NCI-H1092 treated with DMSO at 0.1 percent for 48 hours (cell line): ENCODE data around the gene CAPN10.

Experiments
- DNase-seq: peaks from one replicate; lab custom pipeline; 2025; lab: John Stamatoyannopoulos, UW

The CAPN10 gene

DNA sequence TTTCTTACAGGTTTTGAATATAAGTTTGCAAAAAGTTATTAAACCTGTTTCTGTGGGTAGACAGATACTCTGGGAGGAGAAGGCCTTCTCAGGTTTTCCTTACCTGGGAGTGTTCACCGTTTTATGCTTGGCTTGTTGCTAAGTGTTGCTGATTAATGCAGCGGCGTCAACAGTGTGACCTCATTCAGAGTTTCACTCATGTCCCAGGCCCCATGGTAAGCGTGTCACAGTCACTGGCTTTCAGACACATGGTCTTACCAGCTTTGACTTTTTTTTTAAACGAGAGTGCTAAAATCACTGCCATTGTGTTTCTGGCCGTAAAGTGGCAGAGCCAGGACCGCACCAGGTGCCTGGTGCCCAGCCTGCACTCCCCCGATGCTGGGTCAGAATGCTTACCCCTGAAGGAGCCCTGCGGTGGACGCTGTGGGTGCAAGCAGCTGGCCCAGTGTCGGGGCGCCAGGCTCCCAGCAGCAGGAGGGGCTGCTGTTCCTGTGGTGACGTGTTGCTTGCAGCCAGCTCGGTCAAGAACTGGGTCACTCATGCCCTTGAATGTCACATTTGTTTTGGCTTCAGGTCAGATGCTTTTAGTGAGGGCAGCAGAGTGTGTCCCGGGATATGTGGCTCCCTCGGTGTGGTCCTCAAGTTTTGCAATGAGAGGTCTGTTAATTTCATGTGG, 3.5 kb downstream of the CAPN10 start:
- no peak for DNase-seq

DNA sequence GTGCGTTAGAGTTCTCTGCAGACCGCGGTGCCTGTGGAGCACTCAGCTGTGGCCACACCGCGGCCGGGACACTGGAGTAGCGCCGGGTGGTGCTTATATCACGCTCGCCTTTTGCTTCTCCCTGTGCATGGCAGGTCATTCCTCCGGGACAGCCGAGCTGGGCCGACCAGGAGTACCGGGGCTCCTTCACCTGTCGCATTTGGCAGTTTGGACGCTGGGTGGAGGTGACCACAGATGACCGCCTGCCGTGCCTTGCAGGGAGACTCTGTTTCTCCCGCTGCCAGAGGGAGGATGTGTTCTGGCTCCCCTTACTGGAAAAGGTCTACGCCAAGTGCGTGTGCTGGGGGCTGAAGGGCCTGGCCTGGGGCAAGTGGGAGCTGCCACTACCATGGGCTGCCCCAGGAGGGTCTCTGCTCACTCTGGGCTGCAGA, 4.2 kb downstream of the CAPN10 start:
- DNase-seq, result no peak

DNA sequence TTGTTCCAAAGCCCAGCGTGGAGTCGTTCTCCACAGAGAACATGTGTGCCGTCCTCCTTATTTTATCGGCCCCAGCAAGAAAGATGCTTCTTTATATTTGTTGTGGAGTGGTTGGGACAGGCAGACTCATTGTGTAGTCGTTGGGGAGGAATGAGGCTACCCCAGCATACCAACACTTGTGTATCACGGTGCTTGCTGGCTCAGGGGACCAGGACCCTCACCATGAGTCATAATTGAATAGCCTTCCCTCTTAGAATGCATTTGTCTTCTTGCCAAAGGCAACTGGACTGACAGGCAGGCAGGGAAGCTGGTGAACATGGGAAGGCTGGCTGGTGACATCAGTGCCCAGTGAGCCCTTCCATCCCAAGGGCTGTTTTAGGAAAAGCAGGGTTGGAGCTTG, 4.7 kb downstream of the CAPN10 start:
- no peak for DNase-seq

DNA sequence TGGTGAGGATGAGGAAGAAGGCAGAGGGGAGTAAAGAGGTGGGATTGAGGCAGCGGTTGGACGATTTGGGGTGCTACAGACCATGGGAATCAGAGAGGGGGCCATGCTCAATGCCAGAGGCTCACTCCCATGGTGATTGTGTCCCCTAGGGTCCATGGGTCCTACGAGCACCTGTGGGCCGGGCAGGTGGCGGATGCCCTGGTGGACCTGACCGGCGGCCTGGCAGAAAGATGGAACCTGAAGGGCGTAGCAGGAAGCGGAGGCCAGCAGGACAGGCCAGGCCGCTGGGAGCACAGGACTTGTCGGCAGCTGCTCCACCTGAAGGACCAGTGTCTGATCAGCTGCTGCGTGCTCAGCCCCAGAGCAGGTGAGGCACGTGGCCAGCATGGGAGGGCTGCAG, 5.2 kb downstream of the CAPN10 start:
- DNase-seq, result no peak

DNA sequence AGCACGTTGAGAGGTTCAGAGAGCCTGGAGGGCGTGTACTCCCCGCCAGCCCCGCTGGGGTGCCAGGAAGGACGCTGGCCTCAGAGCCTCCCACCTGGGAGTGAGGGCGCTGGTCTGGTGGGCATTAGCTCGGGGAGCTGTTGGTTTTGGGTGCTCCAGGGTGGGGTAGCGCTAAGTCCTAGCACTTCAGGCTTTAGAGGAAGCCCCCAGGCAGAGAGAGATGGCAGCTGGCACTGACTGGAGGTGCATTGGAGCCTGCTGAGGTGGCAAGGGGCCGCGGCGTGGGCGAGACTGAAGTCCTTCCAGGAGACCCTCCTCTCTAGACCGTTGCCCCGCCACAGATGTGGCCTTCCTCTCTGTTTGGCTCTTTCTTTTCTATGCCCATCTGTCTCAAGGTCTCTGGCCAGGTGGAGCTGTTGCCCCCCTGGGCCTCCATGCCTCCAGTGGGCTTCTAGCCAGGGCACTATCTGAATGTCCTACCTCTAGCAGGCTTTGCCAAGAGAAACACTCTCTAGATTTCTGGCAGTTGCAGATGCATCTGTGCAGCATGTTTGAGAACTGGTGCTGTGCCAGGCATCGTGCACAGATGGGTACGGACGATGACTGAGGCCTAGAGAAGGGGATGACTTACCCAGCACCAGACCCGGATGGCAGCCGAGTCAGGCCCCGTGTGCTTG, 6.6 kb downstream of the CAPN10 start:
- peak; percentile 30 for DNase-seq

DNA sequence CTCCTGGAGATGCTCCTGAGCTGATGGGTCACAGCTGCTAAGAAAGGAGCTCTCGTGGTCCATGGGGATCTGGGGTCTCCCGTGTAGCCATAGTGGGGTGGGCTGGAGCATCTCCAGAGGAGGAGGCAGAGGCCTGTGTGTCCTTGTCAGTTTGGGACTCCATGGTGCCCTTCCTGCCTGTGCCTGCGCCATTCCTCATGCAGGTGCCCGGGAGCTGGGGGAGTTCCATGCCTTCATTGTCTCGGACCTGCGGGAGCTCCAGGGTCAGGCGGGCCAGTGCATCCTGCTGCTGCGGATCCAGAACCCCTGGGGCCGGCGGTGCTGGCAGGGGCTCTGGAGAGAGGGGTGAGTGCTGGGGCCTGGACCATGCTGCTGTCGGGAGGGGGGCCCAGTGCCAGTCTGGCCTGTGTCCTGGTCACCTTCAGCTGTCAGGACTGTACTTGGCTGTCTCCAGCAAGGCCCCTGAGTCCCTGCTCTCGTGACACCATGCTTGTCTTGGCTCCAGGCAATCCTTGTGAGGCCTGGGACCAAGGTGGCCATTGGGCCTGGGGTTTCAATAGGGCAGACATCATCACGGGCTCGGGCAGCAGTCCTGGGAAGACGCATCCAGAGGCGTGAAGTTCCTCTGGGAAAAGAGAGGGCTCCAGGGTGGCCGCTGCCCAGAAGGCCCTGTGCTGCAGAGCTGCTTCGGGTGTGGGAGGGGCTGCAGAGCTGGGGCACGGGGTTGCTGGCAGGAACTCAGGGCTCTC, 7.3 kb downstream of the CAPN10 start:
- DNase-seq, result no peak

DNA sequence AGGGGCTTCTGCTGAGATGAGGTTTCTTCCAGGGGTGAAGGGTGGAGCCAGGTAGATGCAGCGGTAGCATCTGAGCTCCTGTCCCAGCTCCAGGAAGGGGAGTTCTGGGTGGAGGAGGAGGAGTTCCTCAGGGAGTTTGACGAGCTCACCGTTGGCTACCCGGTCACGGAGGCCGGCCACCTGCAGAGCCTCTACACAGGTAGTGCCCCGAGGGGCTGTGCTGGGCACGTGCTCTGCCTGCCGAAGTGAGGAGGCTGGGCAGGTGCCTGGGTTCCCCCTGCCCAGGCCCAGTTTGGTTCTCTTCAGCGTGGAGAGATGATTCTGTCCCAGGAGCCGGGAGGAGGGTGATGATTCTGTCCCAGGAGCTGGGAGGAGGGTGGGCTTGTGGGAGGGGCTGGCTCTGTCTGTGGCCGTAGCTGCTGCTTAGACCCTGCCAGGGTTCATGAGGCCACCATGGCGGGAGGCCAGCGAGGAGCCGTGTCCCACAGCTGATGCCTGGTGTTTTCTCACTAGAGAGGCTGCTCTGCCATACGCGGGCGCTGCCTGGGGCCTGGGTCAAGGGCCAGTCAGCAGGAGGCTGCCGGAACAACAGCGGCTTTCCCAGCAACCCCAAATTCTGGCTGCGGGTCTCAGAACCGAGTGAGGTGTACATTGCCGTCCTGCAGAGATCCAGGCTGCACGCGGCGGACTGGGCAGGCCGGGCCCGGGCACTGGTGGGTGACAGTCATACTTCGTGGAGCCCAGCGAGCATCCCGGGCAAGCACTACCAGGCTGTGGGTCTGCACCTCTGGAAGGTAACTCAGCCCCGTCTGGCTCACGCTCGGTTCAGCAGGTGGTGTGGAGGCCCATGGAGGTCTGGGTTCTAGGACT, 8.2 kb downstream of the CAPN10 start:
- no peak for DNase-seq

DNA sequence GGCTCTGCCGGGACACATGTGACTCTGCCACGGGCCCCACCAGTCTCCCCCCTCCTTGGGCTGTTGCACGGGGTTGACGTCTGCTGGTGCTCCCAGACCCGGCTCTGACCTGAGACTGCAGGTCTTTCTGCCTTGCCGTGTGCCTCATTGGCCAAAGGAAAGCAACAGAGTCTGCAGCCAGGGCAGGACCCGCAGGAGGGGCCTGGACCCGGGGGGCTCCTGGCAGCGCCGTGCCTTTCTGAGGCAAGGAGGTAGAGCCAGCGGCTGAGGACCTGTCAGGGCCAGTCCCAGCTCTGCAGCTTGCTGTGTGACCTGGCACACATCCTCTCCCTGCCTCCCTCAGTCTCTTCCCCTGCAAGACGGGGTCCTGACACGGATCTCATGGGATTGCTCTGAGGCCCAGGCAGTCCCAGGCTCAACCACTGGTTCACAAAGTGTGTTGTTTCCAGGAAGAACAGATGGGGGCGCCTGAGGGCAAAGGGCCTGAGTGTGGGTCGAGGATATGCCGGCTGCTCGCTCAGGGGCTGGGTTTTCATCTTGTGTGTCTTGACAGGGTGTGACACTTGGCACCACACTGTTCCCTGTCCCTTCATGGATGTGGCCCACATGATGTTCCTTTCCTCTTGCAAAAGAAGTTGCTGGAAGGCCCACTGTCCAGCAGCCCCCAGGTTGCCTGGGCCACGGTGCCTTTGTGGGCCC, 9.0 kb downstream of the CAPN10 start:
- DNase-seq, result no peak

DNA sequence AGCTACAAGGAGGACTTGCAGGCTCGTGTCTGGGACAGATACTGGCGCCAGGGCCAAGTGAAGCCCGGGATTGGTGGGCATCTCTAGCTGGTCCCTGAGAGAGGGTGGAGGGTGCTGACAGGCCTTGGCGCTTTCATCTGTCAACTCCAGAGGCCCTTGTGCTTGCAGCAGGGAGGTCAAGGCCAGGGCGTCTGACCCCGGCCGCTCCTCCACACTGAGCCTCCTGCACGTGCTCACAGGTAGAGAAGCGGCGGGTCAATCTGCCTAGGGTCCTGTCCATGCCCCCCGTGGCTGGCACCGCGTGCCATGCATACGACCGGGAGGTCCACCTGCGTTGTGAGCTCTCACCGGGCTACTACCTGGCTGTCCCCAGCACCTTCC, 9.5 kb downstream of the CAPN10 start:
- no peak for DNase-seq

DNA sequence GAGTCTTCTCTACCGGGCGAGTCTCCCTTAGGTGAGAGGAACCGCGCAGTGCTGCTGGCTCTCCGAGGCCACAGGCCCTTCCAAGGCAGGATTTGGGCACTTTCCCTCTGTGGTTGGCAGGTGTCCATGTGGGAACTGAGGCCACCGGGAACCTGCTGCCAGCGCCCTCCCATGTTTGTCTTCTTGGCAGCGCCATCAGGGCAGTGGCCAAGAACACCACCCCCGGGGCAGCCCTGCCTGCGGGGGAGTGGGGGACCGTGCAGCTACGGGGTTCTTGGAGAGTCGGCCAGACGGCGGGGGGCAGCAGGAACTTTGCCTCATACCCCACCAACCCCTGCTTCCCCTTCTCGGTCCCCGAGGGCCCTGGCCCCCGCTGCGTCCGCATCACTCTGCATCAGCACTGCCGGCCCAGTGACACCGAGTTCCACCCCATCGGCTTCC, 10.0 kb downstream of the CAPN10 start:
- peak; percentile 38 for DNase-seq

DNA sequence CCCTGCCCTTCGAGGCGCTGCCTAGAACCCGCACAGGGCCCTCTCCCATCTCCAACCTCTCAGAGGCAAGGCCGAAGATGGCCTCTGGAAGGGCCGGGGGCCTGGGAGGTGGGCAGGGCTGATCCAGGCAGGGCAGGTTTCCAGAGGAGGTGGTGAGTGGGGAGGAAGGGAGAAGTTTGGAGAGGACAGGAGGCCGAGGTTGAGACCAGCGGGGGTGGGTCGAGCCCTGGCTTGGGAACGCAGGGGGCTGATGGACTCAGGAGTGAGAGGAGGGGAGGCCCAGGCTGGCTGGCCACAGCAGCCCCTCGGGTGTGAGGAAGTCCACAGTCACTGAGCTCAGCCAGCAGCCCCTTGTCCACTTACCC, 10.5 kb downstream of the CAPN10 start:
- no peak for DNase-seq

DNA sequence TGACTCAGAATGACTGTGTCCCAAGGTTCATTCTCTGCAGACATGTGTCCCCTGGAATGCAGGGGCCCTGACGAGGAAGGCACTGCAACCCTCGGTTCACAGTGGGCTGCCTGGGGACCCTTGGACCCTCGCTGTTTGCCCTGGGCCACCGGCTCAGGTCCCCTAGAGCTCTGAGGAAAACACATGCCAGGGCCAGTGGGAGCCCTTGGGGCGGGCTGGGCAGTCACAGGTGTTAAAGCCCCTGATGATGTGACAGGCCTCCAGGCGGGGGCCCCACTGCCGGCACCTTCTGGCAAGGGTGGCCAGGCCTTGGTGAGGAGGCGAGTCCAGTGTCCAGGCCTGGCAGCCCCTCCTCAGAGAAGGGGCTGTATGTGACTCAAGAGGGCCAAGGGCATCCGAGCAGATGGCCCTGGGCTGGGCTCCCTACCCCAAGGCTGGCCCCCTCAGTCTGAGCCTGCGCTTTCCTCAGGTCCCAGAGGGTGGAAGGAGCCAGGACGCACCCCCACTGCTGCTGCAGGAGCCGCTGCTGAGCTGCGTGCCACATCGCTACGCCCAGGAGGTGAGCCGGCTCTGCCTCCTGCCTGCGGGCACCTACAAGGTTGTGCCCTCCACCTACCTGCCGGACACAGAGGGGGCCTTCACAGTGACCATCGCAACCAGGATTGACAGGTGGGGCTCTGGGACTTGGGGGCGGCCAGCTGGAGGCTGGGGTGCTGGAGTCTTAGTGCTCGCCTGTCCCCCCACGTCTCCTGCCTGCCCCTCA, 11.1 kb downstream of the CAPN10 start:
- no peak for DNase-seq

DNA sequence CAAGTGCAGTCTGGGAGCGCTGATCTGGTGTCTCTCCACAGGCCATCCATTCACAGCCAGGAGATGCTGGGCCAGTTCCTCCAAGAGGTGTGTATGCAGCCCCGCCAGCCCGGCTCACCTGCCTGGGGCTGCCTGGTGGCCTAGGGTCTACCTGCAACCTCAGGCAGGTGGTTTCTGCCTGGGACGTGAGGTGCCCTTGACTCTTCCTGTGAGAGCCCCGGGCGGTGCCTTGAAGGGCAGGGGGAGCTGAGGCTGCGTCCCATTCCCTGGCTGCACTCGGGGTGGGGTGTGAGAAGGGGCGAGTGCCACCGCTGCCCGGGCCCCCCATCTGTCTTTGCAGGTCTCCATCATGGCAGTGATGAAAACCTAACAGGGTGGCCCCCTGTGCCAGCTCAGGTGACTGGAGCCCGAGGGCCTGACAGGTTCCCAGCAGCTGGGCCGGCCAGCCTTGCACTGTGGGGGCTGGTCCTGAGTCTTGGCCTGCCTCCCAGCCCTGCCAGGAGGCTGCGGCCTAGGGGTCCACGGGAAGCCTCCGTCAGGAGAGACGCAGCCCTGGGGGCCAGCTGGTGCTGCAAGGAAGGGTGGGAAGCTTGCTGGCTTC, 11.9 kb downstream of the CAPN10 start:
- DNase-seq, result no peak

DNA sequence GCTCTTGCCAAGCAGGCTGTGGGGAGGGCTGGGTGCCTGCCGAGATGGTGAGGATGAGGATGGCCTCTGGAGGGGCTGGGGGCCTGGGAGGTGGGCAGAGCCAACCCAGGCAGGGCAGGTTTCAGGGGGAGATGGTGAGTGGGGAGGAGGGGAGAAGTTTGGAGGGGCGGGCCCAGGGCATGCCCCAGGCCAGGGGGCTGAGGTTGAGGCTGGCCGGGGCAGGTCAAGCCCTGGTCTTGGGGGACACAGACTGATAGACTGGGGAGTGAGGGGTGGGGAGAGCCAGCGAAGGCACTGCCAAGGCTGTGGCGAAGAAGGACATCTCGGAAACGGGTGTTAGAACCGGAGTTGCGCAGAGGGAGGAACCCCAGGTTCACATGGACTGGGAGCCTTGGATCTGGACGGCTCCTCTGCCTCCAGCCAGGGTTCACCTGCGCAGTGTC, 12.6 kb downstream of the CAPN10 start:
- DNase-seq, result no peak

DNA sequence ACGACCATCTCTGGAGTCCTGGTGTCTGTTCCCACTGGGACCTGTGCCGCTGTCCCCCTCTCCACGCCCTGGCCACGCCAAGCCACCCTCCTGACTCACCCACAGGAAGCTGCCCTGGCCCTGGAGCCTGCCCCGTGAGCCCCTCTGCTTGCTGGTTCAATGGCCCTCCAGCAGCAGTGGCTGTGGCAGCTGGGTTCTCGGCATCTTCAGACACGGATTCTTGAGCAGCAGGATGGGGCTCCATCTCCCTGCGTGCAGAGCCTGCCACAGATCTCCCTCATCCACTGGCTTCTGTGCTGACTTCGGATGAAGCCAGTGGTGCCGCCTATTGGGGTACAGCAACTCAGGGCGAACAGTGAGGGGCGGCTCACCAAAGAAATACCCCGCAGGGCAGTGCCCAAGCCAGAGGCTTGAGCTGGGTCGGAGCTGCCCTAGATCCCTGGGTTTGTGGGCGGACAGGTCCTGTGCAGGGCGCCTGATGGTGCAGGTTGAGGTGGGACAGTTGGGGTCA, 14.0 kb downstream of the CAPN10 start:
- no peak for DNase-seq

DNA sequence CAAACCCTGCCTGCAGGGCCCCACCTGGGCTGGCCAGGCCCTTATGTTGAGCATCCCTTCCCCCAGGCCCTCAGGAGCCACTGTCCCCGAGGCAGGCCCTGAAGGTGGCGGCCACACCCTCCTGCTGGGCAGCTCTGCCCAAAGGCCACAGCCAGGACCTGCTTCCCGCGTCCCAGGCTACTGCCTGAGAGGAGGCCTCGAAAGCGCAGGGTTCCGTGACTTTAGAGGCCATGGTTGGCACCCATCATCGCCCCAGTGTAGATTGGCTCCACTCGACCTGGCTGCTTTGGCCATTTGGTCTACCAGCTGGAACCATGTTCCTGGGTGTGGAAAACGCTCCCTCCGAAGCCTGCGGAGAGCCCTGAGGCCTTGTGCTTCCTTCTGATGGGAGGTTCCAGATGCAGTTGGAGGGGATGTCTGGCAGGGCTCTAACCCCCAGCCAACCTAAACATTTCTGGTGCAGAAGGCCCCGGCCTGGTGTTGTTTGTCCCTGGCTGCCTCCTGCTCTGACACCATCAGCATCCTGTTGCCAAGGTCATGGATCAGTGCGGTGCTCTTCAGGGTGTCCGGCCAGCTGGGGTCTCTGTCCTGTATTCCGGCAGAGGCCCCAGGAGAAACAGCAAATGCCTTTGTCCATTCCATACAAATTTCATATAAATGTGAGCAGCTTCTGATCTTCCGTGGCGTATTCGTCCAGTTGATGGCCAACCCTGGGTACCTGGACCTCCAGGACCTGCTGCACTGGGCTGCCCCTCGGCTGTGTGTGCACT, 14.7 kb downstream of the CAPN10 start:
- DNase-seq, result no peak

DNA sequence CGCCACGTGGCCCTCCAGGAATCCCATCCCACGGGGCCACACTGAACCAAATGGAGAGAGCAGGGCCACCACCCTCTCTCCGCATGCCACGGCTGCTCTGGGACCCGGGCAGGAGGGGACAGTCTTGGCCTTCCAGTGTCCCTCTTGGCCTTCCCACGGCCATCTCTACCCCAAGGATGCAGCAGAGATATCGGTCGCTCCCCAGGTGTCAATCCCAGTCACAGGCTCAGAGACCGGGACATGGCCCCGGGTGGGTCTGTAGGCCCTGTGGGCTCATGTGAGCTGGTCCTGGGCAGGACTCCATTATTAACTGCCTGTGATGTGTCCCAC, 15.3 kb downstream of the CAPN10 start:
- no peak for DNase-seq

DNA sequence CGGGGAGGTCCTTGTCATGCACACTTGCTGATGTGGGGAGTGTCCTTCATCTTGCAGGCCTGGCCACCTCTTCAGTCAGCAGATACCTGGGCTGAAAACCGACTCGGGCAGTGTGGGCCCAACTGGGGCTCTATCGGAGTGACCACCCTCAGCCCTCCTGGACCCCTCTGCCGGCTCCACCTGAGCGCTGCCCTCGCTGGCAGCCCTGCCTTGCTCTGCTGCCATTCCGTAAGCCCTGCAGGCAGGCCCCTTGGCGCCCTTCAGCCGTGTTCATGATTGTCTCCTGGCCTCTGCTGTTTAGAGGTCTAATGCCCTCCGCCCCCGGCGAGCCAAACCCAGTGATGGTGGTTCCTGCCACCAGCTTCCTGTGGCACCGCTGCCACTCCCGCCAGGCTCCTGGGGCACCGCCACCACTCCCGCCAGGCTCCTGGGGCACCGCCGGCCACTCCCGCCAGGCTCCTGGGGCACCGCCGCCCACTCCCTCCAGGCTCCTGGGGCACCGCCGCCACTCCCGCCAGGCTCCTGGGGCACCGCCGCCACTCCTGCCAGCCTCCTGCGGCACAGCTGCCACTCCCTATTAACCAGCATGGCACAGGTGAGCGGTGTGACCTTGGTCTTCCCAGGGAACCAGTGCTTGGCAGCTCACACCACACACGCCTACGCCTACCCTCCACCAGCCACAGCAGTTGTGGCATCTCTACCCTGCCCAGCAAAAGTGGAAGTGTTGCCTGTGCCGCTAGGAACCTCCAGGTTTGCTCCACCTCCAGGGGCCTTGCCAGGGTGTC, 15.9 kb downstream of the CAPN10 start:
- DNase-seq, result no peak
